ENCODE data around the gene FAIM2. TPM values are rescaled to one million over a fixed set of nuclear protein-coding genes. Genes with fewer than 3 reads are reported as not detected.

The FAIM2 gene
- total RNA-seq, 1 experiment from 2014 or later: 0.09 TPM

DNA sequence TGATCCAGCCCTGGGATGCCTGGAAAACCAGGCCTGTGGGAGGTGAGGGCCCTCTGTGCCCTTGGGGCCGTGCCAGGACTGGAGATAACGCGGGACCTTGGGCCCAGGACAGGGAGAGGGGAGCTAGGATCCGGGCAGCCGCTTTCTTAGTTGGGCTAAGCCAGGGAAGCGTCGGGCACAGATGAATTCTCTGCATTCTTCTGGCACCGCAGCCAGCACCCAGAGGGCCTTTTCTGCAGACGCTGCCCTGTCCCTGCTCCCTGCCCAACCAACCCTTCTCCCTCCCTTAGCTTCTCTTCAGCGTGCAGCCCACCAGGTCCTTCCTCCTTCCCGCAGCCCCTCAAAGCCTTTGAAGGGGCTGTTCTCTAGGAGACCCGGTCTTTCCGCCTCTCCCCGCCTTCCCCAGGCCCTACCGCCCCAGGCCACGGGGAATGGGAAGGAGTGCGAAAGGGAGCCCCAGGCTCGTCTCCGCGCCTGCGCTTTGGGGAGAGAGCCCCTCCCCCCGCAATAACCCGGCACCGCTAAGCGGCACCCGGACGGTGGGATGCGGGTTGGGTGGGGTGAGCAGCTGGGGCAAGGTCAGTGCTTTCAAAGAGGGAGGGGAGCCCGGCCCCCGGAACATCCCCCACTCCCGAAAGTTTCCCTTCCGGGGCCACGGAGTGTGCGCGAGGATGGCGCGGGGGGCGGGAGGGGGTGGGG, 76.2 kb downstream of the FAIM2 start:
- Mint-ChIP-seq H3K4me3 (ENCODE audit: unreplicated experiment) (peak overlapping the region; percentile 78), H3K4me1 (ENCODE audit: low read depth, unreplicated experiment) (peaks cover 10% of the 10 kb centered on the region), H3K27me3 (ENCODE audit: insufficient read depth, unreplicated experiment) (no peaks in the 10 kb centered on the region), H3K27ac (ENCODE audit: unreplicated experiment) (no peak overlapping the region), H3K9me3 (ENCODE audit: unreplicated experiment) (no peaks in the 10 kb centered on the region), H3K36me3 (ENCODE audit: insufficient read depth, unreplicated experiment) (peaks cover 6% of the 10 kb centered on the region)
- TF ChIP-seq, protein P1, sequence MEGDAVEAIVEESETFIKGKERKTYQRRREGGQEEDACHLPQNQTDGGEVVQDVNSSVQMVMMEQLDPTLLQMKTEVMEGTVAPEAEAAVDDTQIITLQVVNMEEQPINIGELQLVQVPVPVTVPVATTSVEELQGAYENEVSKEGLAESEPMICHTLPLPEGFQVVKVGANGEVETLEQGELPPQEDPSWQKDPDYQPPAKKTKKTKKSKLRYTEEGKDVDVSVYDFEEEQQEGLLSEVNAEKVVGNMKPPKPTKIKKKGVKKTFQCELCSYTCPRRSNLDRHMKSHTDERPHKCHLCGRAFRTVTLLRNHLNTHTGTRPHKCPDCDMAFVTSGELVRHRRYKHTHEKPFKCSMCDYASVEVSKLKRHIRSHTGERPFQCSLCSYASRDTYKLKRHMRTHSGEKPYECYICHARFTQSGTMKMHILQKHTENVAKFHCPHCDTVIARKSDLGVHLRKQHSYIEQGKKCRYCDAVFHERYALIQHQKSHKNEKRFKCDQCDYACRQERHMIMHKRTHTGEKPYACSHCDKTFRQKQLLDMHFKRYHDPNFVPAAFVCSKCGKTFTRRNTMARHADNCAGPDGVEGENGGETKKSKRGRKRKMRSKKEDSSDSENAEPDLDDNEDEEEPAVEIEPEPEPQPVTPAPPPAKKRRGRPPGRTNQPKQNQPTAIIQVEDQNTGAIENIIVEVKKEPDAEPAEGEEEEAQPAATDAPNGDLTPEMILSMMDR (IDR thresholded peaks at IDR 0.05; ENCODE audit: insufficient read depth in 1 of 2, low read depth in 1 of 2, low read length in 1 of 2, severe bottlenecking in 1 of 2, unreplicated experiment in 1 of 2): no peak
- Histone ChIP-seq H3K27me3 (replicated peaks; ENCODE audit: control insufficient read depth, insufficient read depth, low read length) (no peaks in the 10 kb centered on the region), H3K4me1 (peaks cover 6% of the 10 kb centered on the region; the same call in 1 of the 2 replicates), H3K4me3 (ENCODE audit: low read depth, low read length) (peak overlapping the region; percentile 85), H3K9me3 (no peaks in the 10 kb centered on the region), H3K36me3 (ENCODE audit: control insufficient read depth, insufficient read depth, low read length) (no peaks in the 10 kb centered on the region)
- no TSS peak for BruUV-seq (replicated peaks)
- CTCF ChIA-PET: interaction anchor here (0.5 to 1.6 kb wide), 7 partner anchors 12 to 284 kb away, joined by 3 to 8 read pairs (median 5); partner anchors contain the start of genes COX14 and TMBIM6
- intact Hi-C loops (cut with micrococcal nuclease; ENCODE audit: unreplicated experiment): loop anchor here (1.0 kb wide), 2 partner anchors 12 to 120 kb away; partner anchors contain the start of gene FMNL3
- POLR2A ChIA-PET: interaction anchor here (0.5 to 1.9 kb wide), 13 partner anchors 8 to 257 kb away, joined by 3 to 13 read pairs (median 4); partner anchors contain the start of genes BCDIN3D and RACGAP1
- DNase-seq: peak; percentile 79 to 83

DNA sequence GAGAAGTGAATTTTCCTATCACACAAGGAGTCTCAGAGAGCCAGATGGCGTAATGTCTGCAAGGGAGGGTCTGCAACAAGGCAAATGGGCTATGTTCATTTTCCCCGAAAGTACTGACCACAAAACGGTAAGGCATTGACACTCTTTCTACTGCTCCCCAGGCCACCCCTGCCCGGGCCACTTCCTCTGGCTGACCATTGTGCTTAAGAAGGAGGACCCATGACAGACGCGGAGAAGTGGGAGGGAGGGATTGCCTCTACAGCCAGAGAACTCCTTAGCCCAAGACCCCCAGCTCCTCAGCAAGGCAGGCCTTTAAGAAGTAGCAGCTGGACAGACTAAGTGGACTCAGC, 76.7 kb downstream of the FAIM2 start:
- TF ChIP-seq, protein P1 (IDR thresholded peaks at IDR 0.05; ENCODE audit: insufficient read depth in 1 of 2, low read depth in 1 of 2, low read length in 1 of 2, severe bottlenecking in 1 of 2, unreplicated experiment in 1 of 2): no peak
- BruUV-seq (replicated peaks): no TSS peak
- CTCF ChIA-PET: interaction anchor here (1.6 kb wide), 1 partner anchor 65 kb away, joined by 3 read pairs; no protein-coding TSS in a partner anchor

DNA sequence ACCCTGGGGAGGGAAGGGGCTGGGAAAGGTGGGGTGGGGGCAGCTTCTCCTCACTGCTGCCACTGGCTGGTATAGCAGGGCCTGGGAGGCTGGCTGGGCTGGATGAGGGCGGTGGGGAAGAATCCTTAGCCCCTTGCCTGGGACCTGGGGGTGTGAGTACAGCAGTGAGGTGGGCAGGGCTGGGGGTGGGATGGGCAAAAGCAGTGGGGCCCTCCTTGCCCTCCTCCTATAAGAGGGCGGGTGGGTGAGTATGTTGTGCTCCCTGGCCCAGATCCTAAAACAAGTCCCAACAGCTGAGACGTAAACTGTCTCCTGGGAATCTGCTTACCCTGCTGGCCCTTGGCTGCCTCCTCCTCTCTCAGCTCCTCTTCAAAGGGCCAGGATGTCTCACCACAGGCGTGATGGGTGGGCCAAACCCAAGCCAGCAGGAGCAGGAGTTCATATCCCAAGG, 77.7 kb downstream of the FAIM2 start:
- no peaks in the 10 kb centered on the region for H3K27me3 Mint-ChIP-seq (ENCODE audit: insufficient read depth, unreplicated experiment)
- H3K36me3 ChIP-seq (ENCODE audit: control insufficient read depth, insufficient read depth, low read length): no peaks in the 10 kb centered on the region
- no TSS peak for BruUV-seq (replicated peaks)
- H3K27ac Mint-ChIP-seq (ENCODE audit: unreplicated experiment): no peak overlapping the region
- no peaks in the 10 kb centered on the region for H3K9me3 Mint-ChIP-seq (ENCODE audit: unreplicated experiment)
- intact Hi-C loops (cut with micrococcal nuclease; ENCODE audit: unreplicated experiment): no loop called here
- no peaks in the 10 kb centered on the region for H3K9me3 ChIP-seq
- DNase-seq: no peak
- H3K27me3 ChIP-seq (replicated peaks; ENCODE audit: control insufficient read depth, insufficient read depth, low read length): no peaks in the 10 kb centered on the region
- CTCF ChIA-PET: interaction anchor here (0.6 kb wide), 1 partner anchor 531 kb away, joined by 4 read pairs; the partner anchor contains the start of gene PRPH
- peaks cover 11% of the 10 kb centered on the region for H3K36me3 Mint-ChIP-seq (ENCODE audit: insufficient read depth, unreplicated experiment)
- TF ChIP-seq, protein P1 (IDR thresholded peaks at IDR 0.05; ENCODE audit: insufficient read depth in 1 of 2, low read depth in 1 of 2, low read length in 1 of 2, severe bottlenecking in 1 of 2, unreplicated experiment in 1 of 2): no peak
- POLR2A ChIA-PET: no interaction called here
- peaks cover 7% of the 10 kb centered on the region for H3K4me1 Mint-ChIP-seq (ENCODE audit: low read depth, unreplicated experiment)
- H3K4me1 ChIP-seq: peaks cover 6% of the 10 kb centered on the region; the same call in 1 of the 2 replicates
- H3K4me3 Mint-ChIP-seq (ENCODE audit: unreplicated experiment): no peak overlapping the region
- no peak overlapping the region for H3K4me3 ChIP-seq (ENCODE audit: low read depth, low read length)

More for the DNA sequence above, 76.7 kb downstream of the FAIM2 start:
- intact Hi-C loops (cut with micrococcal nuclease; ENCODE audit: unreplicated experiment): no loop called here
- Mint-ChIP-seq H3K36me3 (ENCODE audit: insufficient read depth, unreplicated experiment) (peaks cover 10% of the 10 kb centered on the region), H3K27ac (ENCODE audit: unreplicated experiment) (no peak overlapping the region), H3K4me3 (ENCODE audit: unreplicated experiment) (peak overlapping the region; percentile 78), H3K4me1 (ENCODE audit: low read depth, unreplicated experiment) (peaks cover 7% of the 10 kb centered on the region), H3K9me3 (ENCODE audit: unreplicated experiment) (no peaks in the 10 kb centered on the region), H3K27me3 (ENCODE audit: insufficient read depth, unreplicated experiment) (no peaks in the 10 kb centered on the region)
- no peaks in the 10 kb centered on the region for H3K36me3 ChIP-seq (ENCODE audit: control insufficient read depth, insufficient read depth, low read length)
- peaks cover 6% of the 10 kb centered on the region; the same call in 1 of the 2 replicates for H3K4me1 ChIP-seq
- no peaks in the 10 kb centered on the region for H3K27me3 ChIP-seq (replicated peaks; ENCODE audit: control insufficient read depth, insufficient read depth, low read length)
- H3K9me3 ChIP-seq: no peaks in the 10 kb centered on the region
- DNase-seq: no peak
- POLR2A ChIA-PET: interaction anchor here (0.8 kb wide), 1 partner anchor 85 kb away, joined by 3 read pairs; no protein-coding TSS in a partner anchor
- peak overlapping the region; percentile 85 for H3K4me3 ChIP-seq (ENCODE audit: low read depth, low read length)

All from Caco-2 (cell line).